Esophagus muscularis mucosa (tissue), 4 donors: ENCODE measurements around the gene PXYLP1.

ENCODE experiments used
- CTCF ChIP-seq, 3 experiments: fragments of 200-600 bp in 2 of 3; fragments of 450-650 bp in 1 of 3; sonication (generic) in 2 of 3; IDR thresholded peaks; one replicate each; pipeline ENCODE4 v1.5.1; 2017 to 2019; ENCODE audit warnings: antibody characterized with exemption in 3 of 3, mild to moderate bottlenecking in 2 of 3, moderate library complexity in 1 of 3
- EP300 ChIP-seq: sonication (generic); formaldehyde crosslinking; IDR thresholded peaks from one replicate; pipeline ENCODE4 v1.6.1; 2017; ENCODE audit warnings: antibody characterized with exemption
- POLR2A ChIP-seq: fragments of 450-650 bp; IDR thresholded peaks from one replicate; pipeline ENCODE4 v1.6.1; 2017; ENCODE audit warnings: antibody characterized with exemption, moderate library complexity, mild to moderate bottlenecking, low read depth
- POLR2AphosphoS5 ChIP-seq, 2 donors: sonication (generic); formaldehyde crosslinking; IDR thresholded peaks; one replicate each; pipeline ENCODE4 v1.6.1; 2017; ENCODE audit warnings: antibody characterized with exemption in 2 of 2

- TF ChIP-seq CTCF (IDR thresholded peaks at IDR 0.05): no peak
- TF ChIP-seq EP300: no peak
- TF ChIP-seq POLR2AphosphoS5 (IDR thresholded peaks at IDR 0.05): no peak
- no peak for TF ChIP-seq POLR2A
These were observed 106.4 kb downstream of the PXYLP1 start for GRCh38 chr3:141337991-141338390.
